ENCODE data around the gene KIF7. TPM values are rescaled to one million over a fixed set of nuclear protein-coding genes. Genes with fewer than 3 reads are reported as not detected.

Gene KIF7
- total and polyA plus RNA-seq, 10 of the 15 experiments (the other 5 are each of a cell fraction or from before 2014, with no cell fraction given): 0.01 to 0.36 (median 0.10) TPM; not detected in 2

DNA sequence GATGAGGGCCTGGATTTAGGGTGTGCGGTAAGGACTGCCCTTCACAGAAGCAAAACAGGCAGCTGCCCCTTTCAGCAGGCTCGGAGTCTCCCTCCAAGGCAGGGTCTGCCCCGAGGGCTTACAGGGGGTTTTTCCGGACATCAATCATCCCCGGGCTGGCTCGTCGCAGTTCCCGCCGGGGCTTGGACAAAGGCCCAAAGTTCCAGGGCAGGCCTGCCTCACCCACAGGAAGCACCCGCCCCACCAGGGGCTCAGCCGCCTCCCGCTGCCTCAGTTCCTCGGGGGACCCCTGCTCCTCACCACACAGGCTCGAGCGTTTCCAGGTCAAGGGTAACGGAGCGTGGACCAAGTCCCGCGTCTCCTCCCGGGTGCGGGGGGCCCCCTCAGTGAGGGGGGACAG, 27.0 kb downstream of the KIF7 start:
- 95% methylated on average over 17 of the region's 21 CpGs for WGBS (ENCODE audit: insufficient coverage, insufficient replicate concordance, low lambda C conversion rate, missing lambda C conversion rate)
- intact Hi-C loops (cut with micrococcal nuclease; ENCODE audit: unreplicated experiment): no loop called here
- Histone ChIP-seq H3K9me3 (replicated peaks; ENCODE audit: control insufficient read depth, insufficient read depth, low read length) (no peaks in the 10 kb centered on the region; the same call in 2 of the 3 replicates), H3K4me3 (no peak overlapping the region), H4K20me1 (ENCODE audit: control insufficient read depth, insufficient read depth) (no peaks in the 10 kb centered on the region), H3K27ac (ENCODE audit: control insufficient read depth, insufficient read depth) (no peak overlapping the region), H3K36me3 (ENCODE audit: control insufficient read depth in 2 of 2, insufficient read depth in 2 of 2, low read length in 1 of 2) (peaks cover 20 to 45% of the 10 kb centered on the region in 2 experiments), H2AFZ (ENCODE audit: control insufficient read depth, low read depth, low read length) (no peak overlapping the region), H3K27me3 (replicated peaks in 1 of 2; ENCODE audit: control insufficient read depth in 2 of 2, insufficient read depth in 2 of 2, low read length in 1 of 2) (no peaks in the 10 kb centered on the region), H3K4me2 (ENCODE audit: control insufficient read depth, insufficient read depth) (no peak overlapping the region), H3K4me1 (ENCODE audit: control insufficient read depth, insufficient read depth, low read length) (no peaks in the 10 kb centered on the region), H3K9ac (ENCODE audit: control insufficient read depth, insufficient read depth, low read length) (no peak overlapping the region), H3K79me2 (ENCODE audit: control insufficient read depth, insufficient read depth, low read length) (no peaks in the 10 kb centered on the region)
- ChIA-PET SMC1A (ENCODE audit: uncharacterized antibody, unreplicated experiment) (no interaction called here), RAD21 (ENCODE audit: unreplicated experiment) (no interaction called here), CTCF (no interaction called here), POLR2A (no interaction called here)
- DNase-seq (ENCODE audit: low read depth, low spot score) (no peak), FAIRE-seq (no peak), ATAC-seq (no peak)
- in situ Hi-C loops (cut with MboI): no loop called here
- no TSS peak for BruUV-seq (replicated peaks)
- TF ChIP-seq, protein P1, sequence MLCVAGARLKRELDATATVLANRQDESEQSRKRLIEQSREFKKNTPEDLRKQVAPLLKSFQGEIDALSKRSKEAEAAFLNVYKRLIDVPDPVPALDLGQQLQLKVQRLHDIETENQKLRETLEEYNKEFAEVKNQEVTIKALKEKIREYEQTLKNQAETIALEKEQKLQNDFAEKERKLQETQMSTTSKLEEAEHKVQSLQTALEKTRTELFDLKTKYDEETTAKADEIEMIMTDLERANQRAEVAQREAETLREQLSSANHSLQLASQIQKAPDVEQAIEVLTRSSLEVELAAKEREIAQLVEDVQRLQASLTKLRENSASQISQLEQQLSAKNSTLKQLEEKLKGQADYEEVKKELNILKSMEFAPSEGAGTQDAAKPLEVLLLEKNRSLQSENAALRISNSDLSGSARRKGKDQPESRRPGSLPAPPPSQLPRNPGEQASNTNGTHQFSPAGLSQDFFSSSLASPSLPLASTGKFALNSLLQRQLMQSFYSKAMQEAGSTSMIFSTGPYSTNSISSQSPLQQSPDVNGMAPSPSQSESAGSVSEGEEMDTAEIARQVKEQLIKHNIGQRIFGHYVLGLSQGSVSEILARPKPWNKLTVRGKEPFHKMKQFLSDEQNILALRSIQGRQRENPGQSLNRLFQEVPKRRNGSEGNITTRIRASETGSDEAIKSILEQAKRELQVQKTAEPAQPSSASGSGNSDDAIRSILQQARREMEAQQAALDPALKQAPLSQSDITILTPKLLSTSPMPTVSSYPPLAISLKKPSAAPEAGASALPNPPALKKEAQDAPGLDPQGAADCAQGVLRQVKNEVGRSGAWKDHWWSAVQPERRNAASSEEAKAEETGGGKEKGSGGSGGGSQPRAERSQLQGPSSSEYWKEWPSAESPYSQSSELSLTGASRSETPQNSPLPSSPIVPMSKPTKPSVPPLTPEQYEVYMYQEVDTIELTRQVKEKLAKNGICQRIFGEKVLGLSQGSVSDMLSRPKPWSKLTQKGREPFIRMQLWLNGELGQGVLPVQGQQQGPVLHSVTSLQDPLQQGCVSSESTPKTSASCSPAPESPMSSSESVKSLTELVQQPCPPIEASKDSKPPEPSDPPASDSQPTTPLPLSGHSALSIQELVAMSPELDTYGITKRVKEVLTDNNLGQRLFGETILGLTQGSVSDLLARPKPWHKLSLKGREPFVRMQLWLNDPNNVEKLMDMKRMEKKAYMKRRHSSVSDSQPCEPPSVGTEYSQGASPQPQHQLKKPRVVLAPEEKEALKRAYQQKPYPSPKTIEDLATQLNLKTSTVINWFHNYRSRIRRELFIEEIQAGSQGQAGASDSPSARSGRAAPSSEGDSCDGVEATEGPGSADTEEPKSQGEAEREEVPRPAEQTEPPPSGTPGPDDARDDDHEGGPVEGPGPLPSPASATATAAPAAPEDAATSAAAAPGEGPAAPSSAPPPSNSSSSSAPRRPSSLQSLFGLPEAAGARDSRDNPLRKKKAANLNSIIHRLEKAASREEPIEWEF (IDR thresholded peaks at IDR 0.05; ENCODE audit: insufficient replicate concordance, low read depth, low read length): no peak
- TF ChIP-seq, protein P2, sequence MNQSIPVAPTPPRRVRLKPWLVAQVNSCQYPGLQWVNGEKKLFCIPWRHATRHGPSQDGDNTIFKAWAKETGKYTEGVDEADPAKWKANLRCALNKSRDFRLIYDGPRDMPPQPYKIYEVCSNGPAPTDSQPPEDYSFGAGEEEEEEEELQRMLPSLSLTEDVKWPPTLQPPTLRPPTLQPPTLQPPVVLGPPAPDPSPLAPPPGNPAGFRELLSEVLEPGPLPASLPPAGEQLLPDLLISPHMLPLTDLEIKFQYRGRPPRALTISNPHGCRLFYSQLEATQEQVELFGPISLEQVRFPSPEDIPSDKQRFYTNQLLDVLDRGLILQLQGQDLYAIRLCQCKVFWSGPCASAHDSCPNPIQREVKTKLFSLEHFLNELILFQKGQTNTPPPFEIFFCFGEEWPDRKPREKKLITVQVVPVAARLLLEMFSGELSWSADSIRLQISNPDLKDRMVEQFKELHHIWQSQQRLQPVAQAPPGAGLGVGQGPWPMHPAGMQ (IDR thresholded peaks at IDR 0.05; ENCODE audit: borderline replicate concordance): no peak
- TF ChIP-seq ZNF274 (IDR thresholded peaks at IDR 0.05; ENCODE audit: insufficient read depth, insufficient read length) (no peak), BACH1 (IDR thresholded peaks at IDR 0.05; ENCODE audit: borderline replicate concordance) (no peak), SP1 (IDR thresholded peaks at IDR 0.05; ENCODE audit: low read depth, low read length) (no peak), NR2F1 (conservative IDR thresholded peaks at IDR 0.05) (no peak)
- TF ChIP-seq, protein P3, sequence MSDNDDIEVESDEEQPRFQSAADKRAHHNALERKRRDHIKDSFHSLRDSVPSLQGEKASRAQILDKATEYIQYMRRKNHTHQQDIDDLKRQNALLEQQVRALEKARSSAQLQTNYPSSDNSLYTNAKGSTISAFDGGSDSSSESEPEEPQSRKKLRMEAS (IDR thresholded peaks at IDR 0.05; ENCODE audit: low read depth, low read length): no peak
- TF ChIP-seq, protein P4, sequence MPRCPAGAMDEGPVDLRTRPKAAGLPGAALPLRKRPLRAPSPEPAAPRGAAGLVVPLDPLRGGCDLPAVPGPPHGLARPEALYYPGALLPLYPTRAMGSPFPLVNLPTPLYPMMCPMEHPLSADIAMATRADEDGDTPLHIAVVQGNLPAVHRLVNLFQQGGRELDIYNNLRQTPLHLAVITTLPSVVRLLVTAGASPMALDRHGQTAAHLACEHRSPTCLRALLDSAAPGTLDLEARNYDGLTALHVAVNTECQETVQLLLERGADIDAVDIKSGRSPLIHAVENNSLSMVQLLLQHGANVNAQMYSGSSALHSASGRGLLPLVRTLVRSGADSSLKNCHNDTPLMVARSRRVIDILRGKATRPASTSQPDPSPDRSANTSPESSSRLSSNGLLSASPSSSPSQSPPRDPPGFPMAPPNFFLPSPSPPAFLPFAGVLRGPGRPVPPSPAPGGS (IDR thresholded peaks at IDR 0.05; ENCODE audit: borderline replicate concordance, insufficient read depth, low read depth, low read length, poor library complexity, severe bottlenecking): no peak
- TF ChIP-seq, protein P5, sequence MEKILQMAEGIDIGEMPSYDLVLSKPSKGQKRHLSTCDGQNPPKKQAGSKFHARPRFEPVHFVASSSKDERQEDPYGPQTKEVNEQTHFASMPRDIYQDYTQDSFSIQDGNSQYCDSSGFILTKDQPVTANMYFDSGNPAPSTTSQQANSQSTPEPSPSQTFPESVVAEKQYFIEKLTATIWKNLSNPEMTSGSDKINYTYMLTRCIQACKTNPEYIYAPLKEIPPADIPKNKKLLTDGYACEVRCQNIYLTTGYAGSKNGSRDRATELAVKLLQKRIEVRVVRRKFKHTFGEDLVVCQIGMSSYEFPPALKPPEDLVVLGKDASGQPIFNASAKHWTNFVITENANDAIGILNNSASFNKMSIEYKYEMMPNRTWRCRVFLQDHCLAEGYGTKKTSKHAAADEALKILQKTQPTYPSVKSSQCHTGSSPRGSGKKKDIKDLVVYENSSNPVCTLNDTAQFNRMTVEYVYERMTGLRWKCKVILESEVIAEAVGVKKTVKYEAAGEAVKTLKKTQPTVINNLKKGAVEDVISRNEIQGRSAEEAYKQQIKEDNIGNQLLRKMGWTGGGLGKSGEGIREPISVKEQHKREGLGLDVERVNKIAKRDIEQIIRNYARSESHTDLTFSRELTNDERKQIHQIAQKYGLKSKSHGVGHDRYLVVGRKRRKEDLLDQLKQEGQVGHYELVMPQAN (conservative IDR thresholded peaks at IDR 0.05): no peak
- TF ChIP-seq, protein P6, sequence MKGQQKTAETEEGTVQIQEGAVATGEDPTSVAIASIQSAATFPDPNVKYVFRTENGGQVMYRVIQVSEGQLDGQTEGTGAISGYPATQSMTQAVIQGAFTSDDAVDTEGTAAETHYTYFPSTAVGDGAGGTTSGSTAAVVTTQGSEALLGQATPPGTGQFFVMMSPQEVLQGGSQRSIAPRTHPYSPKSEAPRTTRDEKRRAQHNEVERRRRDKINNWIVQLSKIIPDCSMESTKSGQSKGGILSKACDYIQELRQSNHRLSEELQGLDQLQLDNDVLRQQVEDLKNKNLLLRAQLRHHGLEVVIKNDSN (IDR thresholded peaks at IDR 0.05; ENCODE audit: borderline replicate concordance, extremely low read length, insufficient read depth, low read depth, low read length): no peak
- TF ChIP-seq, protein P7, sequence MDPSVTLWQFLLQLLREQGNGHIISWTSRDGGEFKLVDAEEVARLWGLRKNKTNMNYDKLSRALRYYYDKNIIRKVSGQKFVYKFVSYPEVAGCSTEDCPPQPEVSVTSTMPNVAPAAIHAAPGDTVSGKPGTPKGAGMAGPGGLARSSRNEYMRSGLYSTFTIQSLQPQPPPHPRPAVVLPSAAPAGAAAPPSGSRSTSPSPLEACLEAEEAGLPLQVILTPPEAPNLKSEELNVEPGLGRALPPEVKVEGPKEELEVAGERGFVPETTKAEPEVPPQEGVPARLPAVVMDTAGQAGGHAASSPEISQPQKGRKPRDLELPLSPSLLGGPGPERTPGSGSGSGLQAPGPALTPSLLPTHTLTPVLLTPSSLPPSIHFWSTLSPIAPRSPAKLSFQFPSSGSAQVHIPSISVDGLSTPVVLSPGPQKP (IDR thresholded peaks at IDR 0.05; ENCODE audit: low read depth, low read length): no peak

All from GM12878 (cell line).